ENCODE measurements around the gene SRP68.

SRP68 gene

GRCh38 chr17:76095943-76096342 is 23.6 kb upstream of the SRP68 start:
- TF ChIP-seq GATA3 (IDR thresholded peaks at IDR 0.05; ENCODE audit: low read depth, low read length): no peak
- no peak for TF ChIP-seq GATA2 (IDR thresholded peaks at IDR 0.05; ENCODE audit: low read depth, low read length)

- TF ChIP-seq GATA3 (IDR thresholded peaks at IDR 0.05; ENCODE audit: low read depth, low read length): no peak
- TF ChIP-seq GATA2 (IDR thresholded peaks at IDR 0.05; ENCODE audit: low read depth, low read length): no peak
Measured at GRCh38 chr17:76094046-76094445, 21.7 kb upstream of the SRP68 start.

GRCh38 chr17:76092526-76093413 is 20.5 kb upstream of the SRP68 start:
- TF ChIP-seq GATA2 (IDR thresholded peaks at IDR 0.05; ENCODE audit: low read depth, low read length): no peak
- no peak for TF ChIP-seq GATA3 (IDR thresholded peaks at IDR 0.05; ENCODE audit: low read depth, low read length)

- TF ChIP-seq GATA2 (IDR thresholded peaks at IDR 0.05; ENCODE audit: low read depth, low read length) (no peak), GATA3 (IDR thresholded peaks at IDR 0.05; ENCODE audit: low read depth, low read length) (no peak)
Measured at GRCh38 chr17:76091526-76092286, 19.4 kb upstream of the SRP68 start.

GRCh38 chr17:76090517-76091129 is 18.3 kb upstream of the SRP68 start:
- TF ChIP-seq GATA3 (IDR thresholded peaks at IDR 0.05; ENCODE audit: low read depth, low read length) (no peak), GATA2 (IDR thresholded peaks at IDR 0.05; ENCODE audit: low read depth, low read length) (no peak)

GRCh38 chr17:76089680-76090516 is 17.6 kb upstream of the SRP68 start:
- TF ChIP-seq GATA2 (IDR thresholded peaks at IDR 0.05; ENCODE audit: low read depth, low read length) (no peak), GATA3 (IDR thresholded peaks at IDR 0.05; ENCODE audit: low read depth, low read length) (no peak)

GRCh38 chr17:76088868-76089576 is 16.7 kb upstream of the SRP68 start:
- TF ChIP-seq GATA2 (IDR thresholded peaks at IDR 0.05; ENCODE audit: low read depth, low read length) (no peak), GATA3 (IDR thresholded peaks at IDR 0.05; ENCODE audit: low read depth, low read length) (no peak)

GRCh38 chr17:76088041-76088867 is 15.9 kb upstream of the SRP68 start:
- TF ChIP-seq GATA3 (IDR thresholded peaks at IDR 0.05; ENCODE audit: low read depth, low read length): no peak
- TF ChIP-seq GATA2 (IDR thresholded peaks at IDR 0.05; ENCODE audit: low read depth, low read length): no peak

GRCh38 chr17:76087531-76087930 is 15.2 kb upstream of the SRP68 start:
- TF ChIP-seq GATA2 (IDR thresholded peaks at IDR 0.05; ENCODE audit: low read depth, low read length) (no peak), GATA3 (IDR thresholded peaks at IDR 0.05; ENCODE audit: low read depth, low read length) (no peak)

- TF ChIP-seq GATA2 (IDR thresholded peaks at IDR 0.05; ENCODE audit: low read depth, low read length) (no peak), GATA3 (IDR thresholded peaks at IDR 0.05; ENCODE audit: low read depth, low read length) (no peak)
Measured at GRCh38 chr17:76086384-76086783, 14.1 kb upstream of the SRP68 start.

- TF ChIP-seq GATA2 (IDR thresholded peaks at IDR 0.05; ENCODE audit: low read depth, low read length) (no peak), GATA3 (IDR thresholded peaks at IDR 0.05; ENCODE audit: low read depth, low read length) (no peak)
Measured at GRCh38 chr17:76085731-76086366, 13.5 kb upstream of the SRP68 start.

Data from SH-SY5Y (cell line).